ENCODE results near the gene IL1RL2.

IL1RL2 gene

DNA sequence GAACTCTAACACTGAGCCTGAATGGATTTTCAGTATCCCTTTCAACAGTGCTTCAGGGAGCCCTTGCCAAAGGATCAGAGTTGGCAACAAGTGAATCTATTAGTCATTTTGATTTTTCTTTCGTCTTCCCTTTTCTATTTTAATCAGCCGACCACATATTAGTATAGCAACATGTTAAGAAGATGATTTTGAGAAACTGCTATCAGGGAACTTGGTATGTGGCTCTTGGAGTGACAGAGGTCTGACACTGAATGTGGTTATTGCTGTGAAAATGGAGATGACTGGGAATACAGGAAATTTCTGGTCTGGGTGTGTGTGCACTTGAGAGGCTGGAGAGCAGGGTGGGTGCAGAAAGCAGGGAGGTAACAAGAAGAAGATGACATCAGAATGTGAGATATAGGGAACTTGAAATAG lies 95.9 kb downstream of the IL1RL2 start:
- TF ChIP-seq, protein P1, sequence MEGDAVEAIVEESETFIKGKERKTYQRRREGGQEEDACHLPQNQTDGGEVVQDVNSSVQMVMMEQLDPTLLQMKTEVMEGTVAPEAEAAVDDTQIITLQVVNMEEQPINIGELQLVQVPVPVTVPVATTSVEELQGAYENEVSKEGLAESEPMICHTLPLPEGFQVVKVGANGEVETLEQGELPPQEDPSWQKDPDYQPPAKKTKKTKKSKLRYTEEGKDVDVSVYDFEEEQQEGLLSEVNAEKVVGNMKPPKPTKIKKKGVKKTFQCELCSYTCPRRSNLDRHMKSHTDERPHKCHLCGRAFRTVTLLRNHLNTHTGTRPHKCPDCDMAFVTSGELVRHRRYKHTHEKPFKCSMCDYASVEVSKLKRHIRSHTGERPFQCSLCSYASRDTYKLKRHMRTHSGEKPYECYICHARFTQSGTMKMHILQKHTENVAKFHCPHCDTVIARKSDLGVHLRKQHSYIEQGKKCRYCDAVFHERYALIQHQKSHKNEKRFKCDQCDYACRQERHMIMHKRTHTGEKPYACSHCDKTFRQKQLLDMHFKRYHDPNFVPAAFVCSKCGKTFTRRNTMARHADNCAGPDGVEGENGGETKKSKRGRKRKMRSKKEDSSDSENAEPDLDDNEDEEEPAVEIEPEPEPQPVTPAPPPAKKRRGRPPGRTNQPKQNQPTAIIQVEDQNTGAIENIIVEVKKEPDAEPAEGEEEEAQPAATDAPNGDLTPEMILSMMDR (IDR thresholded peaks at IDR 0.05): no peak
- DNase-seq (ENCODE audit: low spot score): no peak
- Histone ChIP-seq H3K27ac (no peak overlapping the region), H3K4me3 (no peak overlapping the region)

- TF ChIP-seq, protein P1 (IDR thresholded peaks at IDR 0.05): no peak
These were observed 97.2 kb downstream of the IL1RL2 start for GRCh38 chr2:102283996-102284395.

DNA sequence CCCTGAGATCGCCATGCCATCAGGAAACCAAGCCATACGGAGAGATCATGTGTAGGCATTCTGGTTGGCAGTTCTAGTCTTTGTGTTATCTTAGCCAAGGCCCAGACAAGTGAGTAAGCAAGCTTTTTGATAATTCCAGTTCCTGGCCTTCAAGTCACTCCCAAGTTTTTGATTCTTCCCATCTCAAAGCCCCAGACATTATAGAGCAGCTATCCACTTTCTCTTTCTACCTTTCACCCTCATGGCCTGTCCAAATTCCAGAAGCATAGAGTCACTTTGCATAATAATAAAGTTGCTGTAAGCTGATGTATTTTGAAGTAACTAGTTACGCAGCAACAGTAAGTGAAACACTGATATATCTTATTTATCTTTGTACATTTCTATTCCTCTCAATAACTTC lies 97.8 kb downstream of the IL1RL2 start:
- Histone ChIP-seq H3K4me3 (no peak overlapping the region), H3K27ac (no peak overlapping the region)
- no peak for DNase-seq (ENCODE audit: low spot score)
- TF ChIP-seq, protein P1 (IDR thresholded peaks at IDR 0.05): no peak

More at GRCh38 chr2:102283996-102284395, 97.2 kb downstream of the IL1RL2 start:
- no peak for DNase-seq (ENCODE audit: low spot score)
- Histone ChIP-seq H3K4me3 (no peak overlapping the region), H3K27ac (no peak overlapping the region)

DNA sequence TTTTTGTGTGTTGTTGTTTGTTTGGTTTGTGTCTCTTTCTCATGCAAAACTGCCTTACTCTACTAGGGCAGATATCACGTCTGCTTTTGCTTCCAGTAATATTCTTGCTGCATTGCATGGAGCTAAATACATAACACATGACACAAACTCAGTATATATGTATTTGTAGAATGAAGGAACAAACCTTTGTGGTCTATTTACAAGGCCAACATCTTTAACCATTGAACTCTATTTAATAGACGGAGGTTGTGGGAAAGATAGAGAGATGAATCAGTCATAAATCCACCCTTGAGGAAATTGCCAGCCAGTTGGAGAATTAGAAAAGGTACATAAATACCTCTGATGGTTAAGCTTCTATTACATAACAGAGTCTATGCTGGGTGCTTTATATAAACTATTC lies 98.5 kb downstream of the IL1RL2 start:
- Histone ChIP-seq H3K4me3 (no peak overlapping the region), H3K27ac (no peak overlapping the region)
- TF ChIP-seq, protein P1 (IDR thresholded peaks at IDR 0.05): no peak
- DNase-seq (ENCODE audit: low spot score): no peak

GRCh38 chr2:102286041-102286440 lies 99.2 kb downstream of the IL1RL2 start:
- TF ChIP-seq, protein P1 (IDR thresholded peaks at IDR 0.05): no peak
- DNase-seq (ENCODE audit: low spot score): no peak
- Histone ChIP-seq H3K27ac (no peak overlapping the region), H3K4me3 (no peak overlapping the region)

GRCh38 chr2:102289129-102289528 lies 102.3 kb downstream of the IL1RL2 start:
- Histone ChIP-seq H3K27ac (no peak overlapping the region), H3K4me3 (no peak overlapping the region)
- TF ChIP-seq, protein P1 (IDR thresholded peaks at IDR 0.05): no peak
- DNase-seq (ENCODE audit: low spot score): no peak
